ENCODE measurements around the gene COX6B2.

COX6B2 gene

GRCh38 chr19:55372316-55373081, 18.0 kb upstream of the COX6B2 start:
- TF ChIP-seq CTCF (IDR thresholded peaks at IDR 0.05; ENCODE audit: low read depth, low read length, missing control alignments), result no peak
- DNase-seq (ENCODE audit: low read depth), result no peak
- H3K4me3 ChIP-seq (ENCODE audit: low read depth, low read length), result no peak overlapping the region

- no peak for TF ChIP-seq CTCF (IDR thresholded peaks at IDR 0.05; ENCODE audit: low read depth, low read length, missing control alignments)
- H3K4me3 ChIP-seq (ENCODE audit: low read depth, low read length), result no peak within 1 kb of the TSS
- no peak for DNase-seq (ENCODE audit: low read depth)
Measured at GRCh38 chr19:55370305-55370988, 15.9 kb upstream of the COX6B2 start, which contains the start of gene IL11. Gene IL11, minus strand, starts transcription at chr19:55370463. Its CDS starts 153 bp downstream, at chr19:55370310.

GRCh38 chr19:55369653-55370304, 15.3 kb upstream of the COX6B2 start:
- no peak overlapping the region for H3K4me3 ChIP-seq (ENCODE audit: low read depth, low read length)
- TF ChIP-seq CTCF (IDR thresholded peaks at IDR 0.05; ENCODE audit: low read depth, low read length, missing control alignments), result no peak
- no peak for DNase-seq (ENCODE audit: low read depth)

GRCh38 chr19:55368701-55369563, 14.4 kb upstream of the COX6B2 start:
- H3K4me3 ChIP-seq (ENCODE audit: low read depth, low read length), result no peak overlapping the region
- DNase-seq (ENCODE audit: low read depth), result no peak
- no peak for TF ChIP-seq CTCF (IDR thresholded peaks at IDR 0.05; ENCODE audit: low read depth, low read length, missing control alignments)

- no peak for TF ChIP-seq CTCF (IDR thresholded peaks at IDR 0.05; ENCODE audit: low read depth, low read length, missing control alignments)
- DNase-seq (ENCODE audit: low read depth), result no peak
- no peak overlapping the region for H3K4me3 ChIP-seq (ENCODE audit: low read depth, low read length)
Measured at GRCh38 chr19:55368106-55368505, 13.6 kb upstream of the COX6B2 start.

- no peak for TF ChIP-seq CTCF (IDR thresholded peaks at IDR 0.05; ENCODE audit: low read depth, low read length, missing control alignments)
- DNase-seq (ENCODE audit: low read depth), result no peak
- no peak overlapping the region for H3K4me3 ChIP-seq (ENCODE audit: low read depth, low read length)
Measured at GRCh38 chr19:55366790-55367189, 12.3 kb upstream of the COX6B2 start.
